HG03378 (cell line): ENCODE results near the gene FOXO3B.
"Not testable (repeated sequence)": the region's sequence is repeated elsewhere in the genome, so short reads cannot be mapped to it uniquely, and the experiment has no call there.

Experiments
- ATAC-seq: cut with Tn5 transposase; IDR thresholded peaks from one replicate; pipeline ENCODE4 v1.9.1; 2021; ENCODE audit warnings: mild to moderate bottlenecking, moderate library complexity; ENCODE audit not compliant: unreplicated experiment

Gene FOXO3B

DNA sequence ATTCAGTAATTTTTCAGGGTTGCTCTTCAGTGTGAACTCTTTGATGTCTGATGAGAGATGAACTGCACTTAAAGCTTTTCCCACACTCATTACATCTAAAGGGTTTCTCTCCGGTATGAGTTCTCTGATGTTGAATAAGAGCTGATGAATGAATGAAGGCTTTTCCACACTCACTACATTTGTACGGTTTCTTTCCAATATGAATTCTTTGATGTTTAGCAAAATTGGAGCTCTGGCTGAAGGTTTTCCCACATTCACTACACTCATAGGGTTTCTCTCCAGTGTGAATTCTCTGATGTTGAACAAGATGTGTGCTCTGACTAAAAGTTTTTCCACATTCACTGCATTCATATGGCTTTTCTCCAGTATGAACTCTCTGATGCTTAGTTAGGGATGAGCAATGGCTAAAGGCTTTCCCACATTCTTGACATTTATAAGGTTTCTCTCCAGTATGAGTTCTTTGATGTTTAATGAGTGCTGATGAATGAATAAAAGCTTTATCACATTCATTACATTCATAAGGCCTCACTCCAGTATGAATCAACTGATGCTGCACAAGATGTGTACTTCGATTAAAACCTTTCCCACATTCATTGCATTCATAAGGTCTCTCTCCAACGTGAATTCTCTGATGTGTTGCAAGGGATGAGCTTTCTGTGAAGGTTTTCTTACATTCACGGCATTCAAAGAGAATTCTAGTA, 20.0 kb downstream of the FOXO3B start:
- not testable (repeated sequence) for ATAC-seq

- not testable (repeated sequence) for ATAC-seq
Observed at GRCh38 chr17:18650094-18650493, 32.0 kb downstream of the FOXO3B start.

DNA sequence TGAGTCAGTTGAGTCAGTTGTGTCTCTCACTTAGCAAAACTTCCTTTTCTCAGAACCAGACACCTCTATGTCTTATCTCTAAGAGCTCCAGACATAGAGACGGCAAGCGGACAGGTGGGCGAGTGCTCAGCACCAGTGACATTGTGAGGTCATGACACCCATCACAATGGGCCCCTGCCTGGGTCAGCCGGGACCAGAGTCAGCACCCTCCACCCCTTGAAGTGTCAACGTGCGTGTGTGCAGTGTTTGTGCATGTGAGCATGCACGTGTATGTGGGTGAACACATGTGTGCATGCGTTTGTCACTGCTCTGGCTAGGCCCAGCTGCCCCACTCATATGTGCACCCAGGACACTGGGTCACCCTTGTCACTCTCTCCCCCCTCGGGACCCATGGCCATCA, 37.8 kb downstream of the FOXO3B start, which contains the start of gene TBC1D28:
TSS of gene TBC1D28 (minus strand) at position 101 of the 400 bp plus-strand sequence. CDS start 3,039 bp downstream, outside the sequence.
- ATAC-seq, result not testable (repeated sequence)

GRCh38 chr17:18643124-18643523, 39.0 kb downstream of the FOXO3B start:
- ATAC-seq, result not testable (repeated sequence)

- not testable (repeated sequence) for ATAC-seq
Observed at GRCh38 chr17:18638357-18638756, 43.8 kb downstream of the FOXO3B start.

DNA sequence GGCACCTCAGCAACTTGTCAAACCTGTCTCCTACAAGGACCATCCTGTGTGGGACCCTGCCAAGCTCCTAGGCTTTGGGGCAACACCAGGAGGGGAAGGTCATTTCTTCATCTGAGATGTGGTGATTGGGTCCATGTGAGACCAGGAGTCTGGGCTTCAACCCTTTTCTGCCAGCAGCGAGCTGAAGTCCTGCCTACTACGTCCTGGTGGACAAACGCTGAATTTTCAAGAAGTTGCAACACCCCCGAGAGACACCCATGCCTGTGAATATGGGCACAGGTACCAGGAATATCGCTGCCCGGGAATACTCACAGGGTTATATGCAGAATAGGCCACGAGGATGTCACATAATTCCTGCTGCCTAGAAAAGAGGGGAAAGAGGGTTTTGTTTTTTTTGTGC, 45.9 kb downstream of the FOXO3B start:
- ATAC-seq, result not testable (repeated sequence)

DNA sequence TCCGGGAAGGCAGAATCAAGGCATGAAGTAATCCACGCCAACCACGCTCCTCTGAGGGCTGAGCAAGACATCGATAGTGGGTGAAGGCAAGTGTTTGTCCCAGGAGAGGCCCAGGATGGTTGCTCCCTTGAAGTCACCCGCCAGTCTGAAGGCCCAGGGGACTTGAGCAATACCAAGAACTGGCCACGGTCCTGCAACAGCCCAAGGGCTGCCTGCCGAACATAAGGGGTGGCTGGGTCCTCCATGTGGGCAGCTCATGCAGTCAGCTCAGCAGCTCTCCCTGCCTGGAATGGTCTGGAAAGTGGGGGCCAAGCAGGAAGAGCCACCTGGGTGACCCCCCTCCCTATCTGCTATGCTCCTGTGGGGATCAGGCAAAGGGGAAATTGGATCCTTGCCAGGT, 46.3 kb downstream of the FOXO3B start:
- ATAC-seq, result not testable (repeated sequence)

- not testable (repeated sequence) for ATAC-seq
Observed at GRCh38 chr17:18634550-18635263, 47.4 kb downstream of the FOXO3B start.
